Cardiac muscle cell (in vitro differentiated cells and primary cell): Measurements from ENCODE around the gene STING1. TPM values are rescaled to one million over a fixed set of nuclear protein-coding genes. Genes with fewer than 3 reads are reported as not detected.

Experiments used
- DNase-seq, 2 donors: peaks; one replicate each; pipeline versions ENCODE4 v3.0.0 to v3.0.0-alpha.2; 2010 to 2017; ENCODE audit warnings: low read depth in 1 of 2, low spot score in 1 of 2
- H3K27ac ChIP-seq: fragments of 200-600 bp; sonication (generic); 2 replicates; pipeline ENCODE4 v1.5.1; 2016
- H3K27me3 ChIP-seq: fragments of 200-600 bp; sonication (generic); 2 replicates; pipeline ENCODE4 v1.6.0; 2016; ENCODE audit warnings: control low read depth
- H3K36me3 ChIP-seq: fragments of 200-600 bp; sonication (generic); 2 replicates; pipeline ENCODE4 v1.5.1; 2016; ENCODE audit warnings: control low read depth
- H3K4me1 ChIP-seq: fragments of 200-600 bp; sonication (generic); 2 replicates; pipeline ENCODE4 v1.8.1; 2017; ENCODE audit warnings: low read depth, mild to moderate bottlenecking, mixed run types
- H3K4me3 ChIP-seq: fragments of 200-600 bp; sonication (generic); 2 replicates; pipeline ENCODE4 v1.5.1; 2016; ENCODE audit warnings: mild to moderate bottlenecking
- H3K9me3 ChIP-seq: fragments of 200-600 bp; sonication (generic); 2 replicates; pipeline ENCODE4 v1.5.1; 2017; ENCODE audit warnings: low read depth, mild to moderate bottlenecking, control low read depth
- polyA plus RNA-seq: library from polyadenylated mRNA; unstranded; fragments of >200 nt; fragmentation: Nextera tagmentation; extraction: Ambion mirVana; gene quantifications from 2 replicates; pipeline ENCODE4 v1.2.1, GENCODE V29; 2016
- total RNA-seq: library from RNA; depleted of rRNA; stranded (reverse); fragments of >200 nt; gene quantifications from 2 replicates; pipeline ENCODE4 v1.2.3, GENCODE V29; 2016
- TF ChIP-seq, protein P1 (sequence below): IDR thresholded peaks from 2 replicates; pipeline ENCODE4 v1.5.1; 2012; ENCODE audit warnings: low read depth, mild to moderate bottlenecking, low read length

The STING1 gene
- total and polyA plus RNA-seq, 2 experiments from 2014 or later, result 69.0 to 79.2 TPM

DNA sequence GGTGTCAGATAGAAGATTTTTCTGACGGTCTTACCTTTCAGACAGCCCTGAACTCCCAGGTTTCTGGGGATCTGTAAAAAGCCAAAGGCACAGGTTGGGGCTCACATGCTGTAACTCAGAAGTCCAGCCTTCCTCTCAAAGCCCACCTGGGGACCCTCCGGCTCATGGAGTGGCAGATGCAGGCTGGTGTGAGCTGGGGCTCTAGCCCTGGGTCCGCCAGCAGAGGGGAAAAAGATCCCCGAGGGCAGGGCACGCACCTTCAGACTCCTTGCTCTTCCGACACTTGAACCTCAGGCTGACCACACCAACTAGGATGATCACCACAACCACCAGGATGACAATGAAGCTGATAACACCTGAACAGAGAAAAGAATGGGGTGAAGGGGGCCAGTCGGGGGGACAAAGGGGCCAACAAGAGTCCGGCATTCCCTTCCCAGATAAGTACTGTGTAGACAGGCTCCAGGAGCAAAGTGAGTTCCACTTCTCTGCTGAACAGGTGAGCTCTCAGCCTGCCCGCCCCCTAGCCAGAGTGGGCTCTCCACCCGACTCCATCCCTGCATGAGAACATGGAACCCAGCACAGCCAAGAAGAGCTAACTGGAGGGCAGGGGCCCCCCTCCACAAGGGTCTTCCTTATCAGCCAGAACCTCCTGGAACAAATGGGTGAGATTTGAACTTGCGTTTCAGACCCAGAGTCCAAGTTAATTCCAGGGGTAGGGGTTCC is 27.8 kb downstream of the STING1 start:
- no peaks in the 10 kb centered on the region for H3K4me1 ChIP-seq
- H3K4me3 ChIP-seq, result no peak overlapping the region
- TF ChIP-seq, protein P1, sequence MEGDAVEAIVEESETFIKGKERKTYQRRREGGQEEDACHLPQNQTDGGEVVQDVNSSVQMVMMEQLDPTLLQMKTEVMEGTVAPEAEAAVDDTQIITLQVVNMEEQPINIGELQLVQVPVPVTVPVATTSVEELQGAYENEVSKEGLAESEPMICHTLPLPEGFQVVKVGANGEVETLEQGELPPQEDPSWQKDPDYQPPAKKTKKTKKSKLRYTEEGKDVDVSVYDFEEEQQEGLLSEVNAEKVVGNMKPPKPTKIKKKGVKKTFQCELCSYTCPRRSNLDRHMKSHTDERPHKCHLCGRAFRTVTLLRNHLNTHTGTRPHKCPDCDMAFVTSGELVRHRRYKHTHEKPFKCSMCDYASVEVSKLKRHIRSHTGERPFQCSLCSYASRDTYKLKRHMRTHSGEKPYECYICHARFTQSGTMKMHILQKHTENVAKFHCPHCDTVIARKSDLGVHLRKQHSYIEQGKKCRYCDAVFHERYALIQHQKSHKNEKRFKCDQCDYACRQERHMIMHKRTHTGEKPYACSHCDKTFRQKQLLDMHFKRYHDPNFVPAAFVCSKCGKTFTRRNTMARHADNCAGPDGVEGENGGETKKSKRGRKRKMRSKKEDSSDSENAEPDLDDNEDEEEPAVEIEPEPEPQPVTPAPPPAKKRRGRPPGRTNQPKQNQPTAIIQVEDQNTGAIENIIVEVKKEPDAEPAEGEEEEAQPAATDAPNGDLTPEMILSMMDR, result no peak
- no peaks in the 10 kb centered on the region for H3K36me3 ChIP-seq
- H3K27ac ChIP-seq, result no peak overlapping the region
- no peaks in the 10 kb centered on the region for H3K9me3 ChIP-seq
- H3K27me3 ChIP-seq, result no peaks in the 10 kb centered on the region
- no peak for DNase-seq

DNA sequence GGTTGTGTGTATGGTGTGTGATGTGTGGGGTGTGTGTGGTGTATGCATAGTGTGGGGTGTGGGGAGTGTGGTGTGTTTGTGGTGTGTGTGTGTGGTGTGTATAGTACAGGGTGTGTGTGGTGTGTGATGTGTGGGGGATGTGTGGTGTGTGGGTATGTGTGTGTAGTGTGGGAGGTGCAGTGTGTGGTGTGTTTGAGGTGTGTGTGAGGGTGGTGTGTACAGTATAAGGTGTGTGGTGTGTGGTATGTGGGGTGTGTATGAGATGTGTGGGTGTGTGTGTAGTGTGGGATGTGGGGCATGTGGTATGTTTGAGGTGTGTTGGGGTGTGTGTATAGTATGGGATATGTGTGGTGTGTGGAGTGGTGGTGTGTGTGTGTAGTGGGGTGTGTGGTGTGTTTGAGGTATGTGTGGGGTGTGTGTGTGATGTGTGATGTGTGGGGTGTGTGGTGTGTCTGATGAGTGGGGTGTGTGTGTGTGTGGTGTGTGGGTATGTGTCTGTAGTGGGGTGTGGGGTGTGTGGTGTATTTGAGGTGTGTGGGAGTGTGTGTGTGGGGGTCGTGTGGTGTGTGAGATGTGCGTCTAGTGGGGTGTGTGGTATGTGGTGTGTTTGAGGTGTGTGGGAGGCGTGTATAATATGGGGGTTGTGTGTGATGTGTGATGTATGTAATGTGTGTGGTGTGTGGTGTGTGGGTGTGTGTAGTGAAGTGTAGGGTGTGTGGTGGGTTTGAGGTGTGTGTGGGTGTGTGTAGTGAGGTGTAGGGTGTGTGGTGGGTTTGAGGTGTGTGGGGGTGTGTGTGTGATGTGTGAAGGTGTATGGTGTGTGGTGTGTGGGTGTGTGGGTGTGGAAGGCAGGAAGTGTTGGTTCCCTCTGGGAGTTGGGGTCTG is 28.6 kb downstream of the STING1 start:
- no peak for DNase-seq
- Histone ChIP-seq H3K36me3 (no peaks in the 10 kb centered on the region), H3K27me3 (no peaks in the 10 kb centered on the region), H3K27ac (no peak overlapping the region), H3K9me3 (no peaks in the 10 kb centered on the region), H3K4me3 (no peak overlapping the region), H3K4me1 (no peaks in the 10 kb centered on the region)
- TF ChIP-seq, protein P1, result no peak

DNA sequence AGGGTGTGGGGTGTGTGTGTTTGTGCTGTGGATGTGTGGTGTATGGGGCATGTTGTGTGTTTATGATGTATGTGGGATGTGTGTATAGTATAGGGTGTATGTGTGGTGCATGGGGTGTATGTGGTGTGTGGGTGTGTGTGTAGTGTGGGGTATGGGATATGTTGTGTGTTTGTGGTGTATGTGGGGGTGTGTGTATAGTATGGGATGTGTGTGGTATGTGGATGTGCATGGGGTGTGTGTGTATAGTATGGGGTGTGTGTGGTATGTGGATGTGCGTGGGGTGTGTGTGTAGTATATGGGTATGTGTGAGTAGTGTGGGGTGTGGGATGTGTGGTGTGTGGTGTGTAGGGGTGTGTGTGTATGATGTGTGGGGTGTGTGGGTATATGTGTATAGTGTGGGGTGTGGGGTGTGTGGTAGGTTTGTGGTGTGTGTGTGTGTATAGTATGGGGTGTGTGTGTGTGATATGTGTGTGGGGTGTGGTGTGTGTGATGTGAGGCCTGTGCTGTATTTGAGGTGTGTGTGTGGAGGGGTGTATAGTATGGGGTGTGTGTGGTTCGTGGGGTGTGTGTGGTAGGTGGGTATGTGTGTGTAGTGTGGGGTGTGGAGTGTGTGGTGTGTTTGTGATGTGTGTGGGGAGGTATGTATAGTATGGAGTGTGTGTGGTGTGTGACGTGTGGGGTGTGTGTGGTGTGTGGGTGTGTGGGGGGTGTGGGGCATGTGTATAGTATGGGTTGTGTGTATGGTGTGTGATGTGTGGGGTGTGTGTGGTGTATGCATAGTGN is 30.5 kb downstream of the STING1 start:
- Histone ChIP-seq H3K36me3 (no peaks in the 10 kb centered on the region), H3K27ac (no peak overlapping the region), H3K9me3 (no peaks in the 10 kb centered on the region), H3K4me1 (peaks cover 8% of the 10 kb centered on the region), H3K27me3 (no peaks in the 10 kb centered on the region), H3K4me3 (no peak overlapping the region)
- TF ChIP-seq, protein P1, result no peak
- no peak for DNase-seq

GRCh38 chr5:139451176-139451575 is 31.4 kb downstream of the STING1 start:
- DNase-seq, result no peak
- Histone ChIP-seq H3K27ac (no peak overlapping the region), H3K4me1 (peaks cover 15% of the 10 kb centered on the region), H3K9me3 (no peaks in the 10 kb centered on the region), H3K27me3 (no peaks in the 10 kb centered on the region), H3K4me3 (no peak overlapping the region), H3K36me3 (no peaks in the 10 kb centered on the region)
- TF ChIP-seq, protein P1, result no peak

DNA sequence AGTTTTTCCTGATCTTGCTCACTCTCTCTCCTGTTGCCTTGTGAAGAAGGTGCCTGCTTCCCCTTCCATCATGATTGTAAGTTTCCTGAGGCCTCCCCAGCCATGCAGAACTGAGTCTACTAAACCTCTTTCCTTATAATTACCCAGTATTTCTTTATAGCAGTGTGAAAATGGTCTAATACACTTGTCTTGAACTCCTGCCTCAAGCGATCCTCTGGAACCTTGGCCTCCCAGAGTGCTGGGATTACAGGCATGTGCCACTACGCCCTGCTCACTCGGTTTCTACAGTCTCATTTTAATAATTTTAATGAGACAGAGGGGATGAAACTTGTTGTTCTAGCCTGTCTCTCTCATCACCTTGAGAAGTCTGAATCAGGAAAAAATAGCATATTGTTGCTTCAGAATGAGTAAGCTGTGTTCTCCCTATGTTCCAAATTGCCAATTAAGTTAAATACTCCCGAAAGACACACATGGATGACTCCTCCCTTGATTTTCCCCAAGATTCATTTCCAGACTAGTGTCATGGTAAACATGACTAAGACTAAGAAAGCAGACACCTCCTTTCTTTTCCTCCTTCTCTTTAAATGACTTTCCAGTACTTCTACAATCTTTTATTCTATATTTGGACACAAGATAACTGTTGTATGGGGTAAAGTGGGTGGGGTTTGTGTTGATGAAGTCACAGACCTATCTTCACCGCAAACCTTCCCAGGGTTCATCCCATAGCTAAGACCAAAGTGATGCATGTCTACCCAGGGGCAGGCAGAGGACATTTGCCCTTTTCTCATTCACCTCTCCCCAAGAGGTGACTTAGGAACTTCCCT is 35.4 kb downstream of the STING1 start:
- Histone ChIP-seq H3K9me3 (no peaks in the 10 kb centered on the region), H3K4me3 (no peak overlapping the region), H3K27me3 (no peaks in the 10 kb centered on the region), H3K4me1 (peaks cover 24% of the 10 kb centered on the region), H3K27ac (peak overlapping the region; percentile 21), H3K36me3 (no peaks in the 10 kb centered on the region)
- DNase-seq, result peak in 1 of 2 donors; percentile 41
- TF ChIP-seq, protein P1, result no peak
